Skeletal muscle tissue (tissue), 5 donors: ENCODE measurements around the gene CNTNAP3. TPM values are rescaled to one million over a fixed set of nuclear protein-coding genes. Genes with fewer than 3 reads are reported as not detected.
"Not testable (repeated sequence)": the region's sequence is repeated elsewhere in the genome, so short reads cannot be mapped to it uniquely, and the experiment has no call there.

Experiments
- H3K27ac ChIP-seq: one replicate; pipeline ENCODE4 v1.7.0; 2013; ENCODE audit warnings: mild to moderate bottlenecking, low read depth, low read length, inconsistent platforms
- H3K27me3 ChIP-seq, 3 donors: one replicate each; pipeline ENCODE4 v1.7.0; 2013; ENCODE audit warnings: low read length in 3 of 3; ENCODE audit not compliant: control insufficient read depth in 3 of 3, insufficient read depth in 3 of 3
- H3K36me3 ChIP-seq, 3 donors: one replicate each; pipeline ENCODE4 v1.7.0; 2013; ENCODE audit warnings: low read length in 3 of 3; ENCODE audit not compliant: control insufficient read depth in 3 of 3, insufficient read depth in 3 of 3
- H3K4me1 ChIP-seq, 3 donors: one replicate each; pipeline ENCODE4 v1.7.0; 2013; ENCODE audit warnings: low read length in 3 of 3, mild to moderate bottlenecking in 3 of 3; ENCODE audit not compliant: control insufficient read depth in 3 of 3, insufficient read depth in 3 of 3
- H3K4me3 ChIP-seq, 3 donors: one replicate each; pipeline ENCODE4 v1.7.0; 2013; ENCODE audit warnings: low read length in 3 of 3
- H3K9ac ChIP-seq, 3 donors: one replicate each; pipeline ENCODE4 v1.7.0; 2013; ENCODE audit warnings: low read length in 3 of 3, mild to moderate bottlenecking in 3 of 3, moderate library complexity in 2 of 3, low read depth in 1 of 3
- H3K9me3 ChIP-seq, 3 donors: one replicate each; pipeline ENCODE4 v1.7.0; 2013; ENCODE audit warnings: low read length in 3 of 3; ENCODE audit not compliant: control insufficient read depth in 3 of 3
- small RNA-seq: library from RNA; depleted of rRNA; stranded (forward); fragments of <200 nt; gene quantifications from one replicate; pipeline ENCODE3, GENCODE V24; 2014
- total RNA-seq: library from RNA; depleted of rRNA; stranded (reverse); fragments of >200 nt; gene quantifications from one replicate; pipeline ENCODE4 v1.2.3, GENCODE V29; 2014
- donor health status: Osteomylitis.

CNTNAP3 gene
- total RNA-seq, 1 donor from 2014 or later: 4.2 TPM

DNA sequence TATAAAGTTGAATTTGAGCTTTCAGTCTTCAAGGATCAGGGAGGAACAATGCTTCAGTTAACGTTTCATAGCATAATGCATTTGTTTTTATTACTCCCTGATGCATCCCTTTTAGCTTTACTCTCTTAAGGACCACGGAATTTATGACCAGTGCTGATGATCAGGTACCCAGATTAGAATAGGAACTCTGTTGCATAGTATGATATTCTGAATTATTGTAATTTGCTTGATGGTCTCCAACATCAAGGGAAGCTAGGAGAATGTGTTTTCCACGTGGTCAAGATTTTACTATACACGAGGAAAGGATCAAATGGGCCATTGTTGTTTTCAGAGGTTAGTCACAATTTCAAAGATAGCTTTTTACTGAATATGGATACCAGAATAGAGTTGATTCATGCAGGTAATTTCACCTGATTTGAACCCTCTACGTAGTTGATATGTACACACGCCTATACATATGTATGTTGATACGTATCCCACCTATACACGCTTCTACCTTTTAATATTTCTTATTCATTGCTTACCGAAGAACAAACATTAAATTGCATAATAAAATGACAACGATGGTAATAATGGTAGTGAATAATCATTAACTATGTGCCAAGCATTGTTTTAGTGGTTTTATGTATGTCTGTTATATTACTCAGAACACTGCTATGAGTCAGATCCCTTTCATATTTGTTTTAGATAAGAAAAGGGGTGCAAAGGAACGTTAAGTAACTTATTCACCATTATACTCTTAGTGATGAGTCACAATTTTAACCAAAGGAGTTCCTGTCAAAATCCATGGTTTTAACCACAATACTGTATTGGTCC, 257.6 kb downstream of the CNTNAP3 start:
- not testable (repeated sequence) for H3K9me3 ChIP-seq, H3K4me3 ChIP-seq, H3K27ac ChIP-seq, H3K4me1 ChIP-seq, H3K36me3 ChIP-seq, H3K9ac ChIP-seq, H3K27me3 ChIP-seq

DNA sequence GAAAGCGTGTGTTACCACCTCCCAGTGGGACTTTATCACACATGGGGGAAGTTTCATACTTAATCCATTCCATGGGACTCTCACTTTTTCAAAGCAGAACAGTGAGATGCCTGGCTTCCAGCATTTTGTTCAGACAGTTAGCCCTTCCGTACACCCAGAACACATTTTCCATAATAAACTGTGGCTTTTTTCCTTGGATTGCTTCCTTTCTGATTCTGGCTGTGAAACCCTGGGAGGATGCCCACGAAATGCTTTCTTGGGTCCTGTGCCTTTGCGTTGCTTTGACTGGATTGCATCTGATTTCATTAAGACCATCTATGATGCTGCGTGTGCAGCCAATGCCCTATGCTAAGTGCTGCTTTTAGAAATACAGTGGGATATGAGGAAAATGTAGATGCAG, 259.1 kb downstream of the CNTNAP3 start:
- H3K27ac ChIP-seq, H3K9ac ChIP-seq, H3K9me3 ChIP-seq, H3K36me3 ChIP-seq, H3K4me3 ChIP-seq, H3K27me3 ChIP-seq, H3K4me1 ChIP-seq: not testable (repeated sequence)

DNA sequence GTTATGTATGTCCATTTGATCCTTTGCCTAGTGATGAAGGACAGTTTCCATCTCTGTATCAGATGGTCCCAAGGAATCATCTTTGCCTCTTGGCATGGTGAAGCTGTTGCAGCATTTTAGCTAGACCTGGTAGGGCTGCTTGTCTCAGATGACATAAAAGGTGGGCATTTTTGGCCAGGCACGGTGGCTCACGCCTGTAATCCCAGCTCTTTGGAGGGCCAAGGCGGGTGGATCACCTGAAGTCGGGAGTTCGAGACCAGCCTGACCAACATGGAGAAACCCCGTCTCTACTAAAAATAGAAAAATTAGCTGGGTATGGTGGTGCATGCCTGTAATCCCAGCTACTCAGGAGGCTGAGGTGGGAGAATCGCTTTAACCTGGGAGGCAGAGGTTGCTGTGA, 259.8 kb downstream of the CNTNAP3 start:
- not testable (repeated sequence) for H3K27ac ChIP-seq, H3K9me3 ChIP-seq, H3K27me3 ChIP-seq, H3K36me3 ChIP-seq, H3K4me1 ChIP-seq, H3K9ac ChIP-seq, H3K4me3 ChIP-seq

DNA sequence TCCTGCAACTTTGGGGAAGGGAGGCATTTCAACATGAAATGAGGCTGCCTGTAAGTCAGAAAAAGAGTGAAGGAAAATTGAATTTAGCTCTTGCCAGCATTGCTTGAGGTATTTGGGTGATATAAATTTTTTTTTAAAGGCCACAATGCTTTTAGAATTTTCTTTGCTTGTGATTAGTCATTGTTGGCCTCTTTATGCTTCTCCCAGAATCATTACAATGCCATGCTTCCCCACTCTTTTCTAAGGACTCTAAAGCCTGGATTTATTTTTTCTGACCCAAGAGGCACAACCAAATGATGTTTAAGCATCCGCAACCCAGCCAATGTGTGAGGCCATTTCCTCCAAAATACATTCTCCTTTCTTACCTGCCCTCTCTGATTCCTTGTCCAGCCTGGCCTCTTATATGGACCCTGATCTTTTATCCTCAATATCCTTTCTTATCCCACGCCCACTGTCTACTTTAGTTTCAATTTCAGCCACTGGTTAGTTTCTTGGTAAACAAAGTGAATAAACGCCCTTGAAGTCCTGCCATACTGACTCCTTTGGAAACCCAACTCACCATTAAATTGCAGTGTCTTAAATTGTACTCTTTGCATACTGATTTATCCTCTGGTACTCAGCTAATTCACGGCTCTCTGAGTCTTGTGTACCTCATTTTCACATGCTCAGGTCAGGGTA, 261.9 kb downstream of the CNTNAP3 start:
- H3K36me3 ChIP-seq, H3K4me3 ChIP-seq, H3K9me3 ChIP-seq, H3K9ac ChIP-seq, H3K4me1 ChIP-seq, H3K27ac ChIP-seq, H3K27me3 ChIP-seq: not testable (repeated sequence)

Small RNA genes lying within 50 kb of the gene (small RNA-seq; reads per million reads assigned to genes)
- not detected for gene RN7SL640P

Other genes with a start within 250 kb of the CNTNAP3 start
- not detected for gene SPATA31A1, start 67.5 kb upstream of the CNTNAP3 start, total RNA-seq